Vagina (tissue), 2 donors: Measurements from ENCODE around the gene SAMD4A. TPM values are rescaled to one million over a fixed set of nuclear protein-coding genes. Genes with fewer than 3 reads are reported as not detected.
A peak's percentile ranks its signal among the peaks of the same experiment; 100 is the strongest.

ENCODE experiments used
- DNase-seq, 2 donors: peaks; one replicate each; pipeline ENCODE4 v3.0.0-alpha.2; 2017; ENCODE audit errors: extremely low spot score in 2 of 2
- H3K27ac ChIP-seq: fragments of 200-600 bp; sonication (generic); one replicate; pipeline ENCODE4 v1.5.1; 2019
- H3K27me3 ChIP-seq: fragments of 200-600 bp; sonication (generic); one replicate; pipeline ENCODE4 v1.5.1; 2019
- H3K36me3 ChIP-seq, 2 donors: fragments of 200-600 bp; sonication (generic); one replicate each; pipeline ENCODE4 v1.5.1; 2017 to 2019
- H3K4me1 ChIP-seq: fragments of 200-600 bp; sonication (generic); one replicate; pipeline ENCODE4 v1.5.1; 2019
- H3K4me3 ChIP-seq, 2 donors: fragments of 200-600 bp; sonication (generic); 1 replicate in 1 of 2; 2 replicates in 1 of 2; pipeline ENCODE4 v1.5.1; 2016 to 2019
- H3K9me3 ChIP-seq: fragments of 200-600 bp; sonication (generic); one replicate; pipeline ENCODE4 v1.5.1; 2019
- POLR2A ChIP-seq, 2 donors: fragments of 450-650 bp; IDR thresholded peaks; one replicate each; pipeline ENCODE4 v1.6.1; 2017; ENCODE audit warnings: antibody characterized with exemption in 2 of 2, mild to moderate bottlenecking in 2 of 2, moderate library complexity in 2 of 2
- POLR2AphosphoS5 ChIP-seq, 2 donors: sonication (generic); formaldehyde crosslinking; IDR thresholded peaks; one replicate each; pipeline ENCODE4 v1.9.0; 2017; ENCODE audit warnings: antibody characterized with exemption in 2 of 2, mild to moderate bottlenecking in 2 of 2, low read depth in 1 of 2; ENCODE audit not compliant: insufficient read depth in 1 of 2
- intact Hi-C: fragments of 100-400 bp; cut with DNase I; formaldehyde crosslinking; loops from one replicate; pipeline ENCODE4 v1.15.1; 2023
- total RNA-seq: library from RNA; depleted of rRNA; stranded (reverse); fragments of >200 nt; gene quantifications from one replicate; pipeline ENCODE4 v1.2.3, GENCODE V29; 2016
- TF ChIP-seq, protein P1 (sequence below), 3 experiments: fragments of 450-650 bp in 2 of 3; fragments of 200-600 bp in 1 of 3; sonication (generic) in 1 of 3; IDR thresholded peaks; one replicate each; pipeline ENCODE4 v1.5.1; 2017 to 2019; ENCODE audit warnings: antibody characterized with exemption in 3 of 3, mild to moderate bottlenecking in 2 of 3, moderate library complexity in 2 of 3

The SAMD4A gene
- total RNA-seq, 1 donor from 2014 or later, result 43.0 TPM

- Histone ChIP-seq H3K27me3 (no peaks in the 10 kb centered on the region), H3K4me1 (peaks cover 62% of the 10 kb centered on the region), H3K27ac (peak overlapping the region; percentile 92), H3K4me3 (no peak overlapping the region), H3K9me3 (no peaks in the 10 kb centered on the region), H3K36me3 (no peaks in the 10 kb centered on the region)
- intact Hi-C loops, result loop anchor here (2.0 kb wide), 1 partner anchor 120 kb away; the partner anchor contains the start of gene SAMD4A
- TF ChIP-seq POLR2AphosphoS5 (IDR thresholded peaks at IDR 0.05; ENCODE audit: insufficient read depth in 1 of 2, low read depth in 1 of 2), result no peak
- TF ChIP-seq, protein P1, sequence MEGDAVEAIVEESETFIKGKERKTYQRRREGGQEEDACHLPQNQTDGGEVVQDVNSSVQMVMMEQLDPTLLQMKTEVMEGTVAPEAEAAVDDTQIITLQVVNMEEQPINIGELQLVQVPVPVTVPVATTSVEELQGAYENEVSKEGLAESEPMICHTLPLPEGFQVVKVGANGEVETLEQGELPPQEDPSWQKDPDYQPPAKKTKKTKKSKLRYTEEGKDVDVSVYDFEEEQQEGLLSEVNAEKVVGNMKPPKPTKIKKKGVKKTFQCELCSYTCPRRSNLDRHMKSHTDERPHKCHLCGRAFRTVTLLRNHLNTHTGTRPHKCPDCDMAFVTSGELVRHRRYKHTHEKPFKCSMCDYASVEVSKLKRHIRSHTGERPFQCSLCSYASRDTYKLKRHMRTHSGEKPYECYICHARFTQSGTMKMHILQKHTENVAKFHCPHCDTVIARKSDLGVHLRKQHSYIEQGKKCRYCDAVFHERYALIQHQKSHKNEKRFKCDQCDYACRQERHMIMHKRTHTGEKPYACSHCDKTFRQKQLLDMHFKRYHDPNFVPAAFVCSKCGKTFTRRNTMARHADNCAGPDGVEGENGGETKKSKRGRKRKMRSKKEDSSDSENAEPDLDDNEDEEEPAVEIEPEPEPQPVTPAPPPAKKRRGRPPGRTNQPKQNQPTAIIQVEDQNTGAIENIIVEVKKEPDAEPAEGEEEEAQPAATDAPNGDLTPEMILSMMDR (IDR thresholded peaks at IDR 0.05), result no peak
- no peak for TF ChIP-seq POLR2A (IDR thresholded peaks at IDR 0.05)
- DNase-seq, result no peak
Measured at GRCh38 chr14:54686871-54687749, 120.2 kb downstream of the SAMD4A start.

DNA sequence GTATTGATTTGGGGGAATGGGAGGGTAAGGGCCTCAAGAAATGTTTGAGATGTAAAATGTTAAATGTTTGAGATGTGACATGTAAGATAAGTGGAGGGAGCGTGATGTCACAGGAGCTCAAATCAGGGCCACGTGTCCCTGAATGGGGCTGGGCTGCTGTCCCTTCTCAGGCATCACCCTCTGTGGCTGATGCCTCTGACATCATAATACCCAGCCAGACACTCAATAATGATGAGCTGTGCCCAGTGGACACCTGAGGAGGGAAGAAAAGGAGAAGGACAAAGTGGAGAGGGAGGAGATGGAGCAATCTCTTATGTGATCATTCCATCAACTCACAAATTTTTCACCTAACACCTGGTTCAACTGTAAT, 120.8 kb downstream of the SAMD4A start:
- H3K27ac ChIP-seq, result peak overlapping the region; percentile 92
- H3K36me3 ChIP-seq, result no peaks in the 10 kb centered on the region
- no peak for DNase-seq
- no peaks in the 10 kb centered on the region for H3K27me3 ChIP-seq
- TF ChIP-seq POLR2AphosphoS5 (IDR thresholded peaks at IDR 0.05; ENCODE audit: insufficient read depth in 1 of 2, low read depth in 1 of 2) (no peak), POLR2A (IDR thresholded peaks at IDR 0.05) (no peak)
- TF ChIP-seq, protein P1 (IDR thresholded peaks at IDR 0.05), result no peak
- H3K4me1 ChIP-seq, result peaks cover 66% of the 10 kb centered on the region
- no peak overlapping the region for H3K4me3 ChIP-seq
- intact Hi-C loops, result loop anchor here (2.0 kb wide), 1 partner anchor 121 kb away; the partner anchor contains the start of gene SAMD4A
- H3K9me3 ChIP-seq, result no peaks in the 10 kb centered on the region

GRCh38 chr14:54688229-54688628, 121.3 kb downstream of the SAMD4A start:
- no peaks in the 10 kb centered on the region for H3K36me3 ChIP-seq
- H3K27me3 ChIP-seq, result no peaks in the 10 kb centered on the region
- intact Hi-C loops, result no loop called here
- TF ChIP-seq, protein P1 (IDR thresholded peaks at IDR 0.05), result no peak
- TF ChIP-seq POLR2AphosphoS5 (IDR thresholded peaks at IDR 0.05; ENCODE audit: insufficient read depth in 1 of 2, low read depth in 1 of 2), result no peak
- no peak for TF ChIP-seq POLR2A (IDR thresholded peaks at IDR 0.05)
- peaks cover 66% of the 10 kb centered on the region for H3K4me1 ChIP-seq
- no peaks in the 10 kb centered on the region for H3K9me3 ChIP-seq
- H3K4me3 ChIP-seq, result no peak overlapping the region
- H3K27ac ChIP-seq, result peak overlapping the region; percentile 92
- DNase-seq, result no peak

DNA sequence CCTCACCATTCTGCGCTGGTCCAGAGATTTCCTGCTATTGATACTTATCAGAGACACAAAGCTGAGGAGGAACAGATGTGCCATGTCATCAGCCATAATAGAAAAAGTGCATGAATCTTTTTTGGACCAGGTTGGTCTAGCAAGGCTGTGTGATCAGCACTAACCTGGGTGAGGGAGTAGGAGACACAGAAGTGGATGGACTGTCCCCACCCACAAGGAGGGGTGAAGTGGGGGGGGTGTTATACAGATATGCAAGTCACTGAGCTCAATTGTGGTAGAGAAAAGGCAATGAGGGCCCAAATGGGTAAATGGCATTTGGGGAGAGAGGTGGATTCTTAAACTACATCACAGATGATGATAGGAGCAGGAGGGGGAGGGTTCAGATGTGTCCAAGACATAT, 123.0 kb downstream of the SAMD4A start:
- Histone ChIP-seq H3K4me1 (peaks cover 51% of the 10 kb centered on the region), H3K9me3 (no peaks in the 10 kb centered on the region)

More for the DNA sequence above, 123.0 kb downstream of the SAMD4A start:
- TF ChIP-seq, protein P1 (IDR thresholded peaks at IDR 0.05), result no peak
- no peak for TF ChIP-seq POLR2AphosphoS5 (IDR thresholded peaks at IDR 0.05; ENCODE audit: insufficient read depth in 1 of 2, low read depth in 1 of 2)
- TF ChIP-seq POLR2A (IDR thresholded peaks at IDR 0.05), result no peak
- no peaks in the 10 kb centered on the region for H3K27me3 ChIP-seq
- intact Hi-C loops, result loop anchor here (5.0 kb wide), 1 partner anchor 82 kb away; no protein-coding TSS in a partner anchor
- H3K4me3 ChIP-seq, result no peak overlapping the region
- no peak for DNase-seq
- H3K36me3 ChIP-seq, result no peaks in the 10 kb centered on the region
- H3K27ac ChIP-seq, result peak overlapping the region; percentile 92
